PC-9 (cell line): ENCODE measurements around the gene ZNF441.

Source experiments
- EZH2 ChIP-seq: fragments of 200-600 bp; sonication (generic); IDR thresholded peaks from 2 replicates; pipeline ENCODE4 v1.8.0; 2017; ENCODE audit warnings: antibody characterized with exemption, low read depth
- TF ChIP-seq, protein P1 (sequence below): fragments of 200-600 bp; sonication (generic); conservative IDR thresholded peaks from 2 replicates; pipeline ENCODE4 v1.6.1; 2017; ENCODE audit warnings: mixed run types, antibody characterized with exemption, mild to moderate bottlenecking, moderate library complexity

DNA sequence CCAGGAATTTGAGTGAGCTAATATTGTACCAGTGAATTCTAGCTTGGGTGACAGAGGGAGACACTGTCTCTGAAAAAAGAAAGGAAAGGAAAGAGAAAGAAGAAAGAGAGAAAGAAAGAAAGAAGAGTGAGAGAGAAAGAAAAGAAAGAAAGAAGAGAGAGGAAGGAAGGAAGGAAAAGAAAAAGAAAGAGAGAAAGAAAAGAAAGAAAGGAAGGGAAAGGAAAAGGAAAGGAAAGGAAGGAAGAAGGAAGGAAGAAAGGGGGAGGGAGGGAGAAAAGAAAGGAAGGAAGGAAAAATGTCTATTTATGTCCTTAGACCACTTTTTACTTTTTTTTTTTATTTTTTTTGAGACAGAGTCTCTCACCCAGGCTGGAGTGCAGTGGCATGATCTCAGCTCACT is 26.1 kb downstream of the ZNF441 start:
- TF ChIP-seq, protein P1, sequence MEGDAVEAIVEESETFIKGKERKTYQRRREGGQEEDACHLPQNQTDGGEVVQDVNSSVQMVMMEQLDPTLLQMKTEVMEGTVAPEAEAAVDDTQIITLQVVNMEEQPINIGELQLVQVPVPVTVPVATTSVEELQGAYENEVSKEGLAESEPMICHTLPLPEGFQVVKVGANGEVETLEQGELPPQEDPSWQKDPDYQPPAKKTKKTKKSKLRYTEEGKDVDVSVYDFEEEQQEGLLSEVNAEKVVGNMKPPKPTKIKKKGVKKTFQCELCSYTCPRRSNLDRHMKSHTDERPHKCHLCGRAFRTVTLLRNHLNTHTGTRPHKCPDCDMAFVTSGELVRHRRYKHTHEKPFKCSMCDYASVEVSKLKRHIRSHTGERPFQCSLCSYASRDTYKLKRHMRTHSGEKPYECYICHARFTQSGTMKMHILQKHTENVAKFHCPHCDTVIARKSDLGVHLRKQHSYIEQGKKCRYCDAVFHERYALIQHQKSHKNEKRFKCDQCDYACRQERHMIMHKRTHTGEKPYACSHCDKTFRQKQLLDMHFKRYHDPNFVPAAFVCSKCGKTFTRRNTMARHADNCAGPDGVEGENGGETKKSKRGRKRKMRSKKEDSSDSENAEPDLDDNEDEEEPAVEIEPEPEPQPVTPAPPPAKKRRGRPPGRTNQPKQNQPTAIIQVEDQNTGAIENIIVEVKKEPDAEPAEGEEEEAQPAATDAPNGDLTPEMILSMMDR, result no peak
- no peak for TF ChIP-seq EZH2
